Cortex of kidney (tissue), 1 donor: Measurements from ENCODE around the gene ARHGAP12.

Source experiments
- DNase-seq: peaks from one replicate; lab custom pipeline; 2025; lab: John Stamatoyannopoulos, UW

The ARHGAP12 gene

DNA sequence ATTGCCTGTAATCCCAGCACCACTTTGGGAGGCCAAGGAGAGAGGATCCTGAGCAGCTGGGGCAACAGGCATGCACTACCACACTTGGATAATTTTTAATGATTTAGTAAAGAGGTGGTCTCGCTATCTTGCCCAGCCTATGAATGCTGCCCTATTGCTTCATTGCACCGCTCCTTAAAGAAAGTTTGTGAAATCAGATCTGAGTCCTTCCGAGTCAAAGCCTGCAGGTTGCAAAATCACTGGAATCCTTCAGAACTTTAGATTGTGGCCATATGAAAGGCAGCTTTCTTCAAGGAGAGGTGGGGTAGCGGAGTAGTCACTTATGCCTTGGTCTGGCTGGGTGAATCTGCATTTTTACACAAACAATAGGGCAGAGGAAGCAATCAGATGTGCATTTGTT is 166.3 kb downstream of the ARHGAP12 start:
- no peak for DNase-seq

DNA sequence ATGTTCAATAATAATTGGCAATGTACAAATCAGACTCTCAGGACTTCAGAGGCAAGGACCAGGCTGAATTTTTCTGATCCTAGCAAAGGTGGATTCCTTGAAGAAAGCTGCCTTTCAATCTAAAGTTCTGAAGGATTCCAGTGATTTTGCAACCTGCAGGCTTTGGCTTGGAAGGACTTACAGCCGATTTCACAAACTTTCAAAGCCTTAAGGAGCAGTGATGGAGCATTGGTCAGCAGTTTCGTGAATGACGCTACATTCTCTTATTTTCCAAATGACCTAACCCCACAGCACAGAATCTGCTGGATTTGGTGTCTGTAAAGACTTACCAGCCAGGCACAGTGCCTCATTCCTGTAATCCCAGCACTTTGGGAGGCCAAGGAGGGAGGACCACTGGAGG is 167.5 kb downstream of the ARHGAP12 start:
- no peak for DNase-seq

DNA sequence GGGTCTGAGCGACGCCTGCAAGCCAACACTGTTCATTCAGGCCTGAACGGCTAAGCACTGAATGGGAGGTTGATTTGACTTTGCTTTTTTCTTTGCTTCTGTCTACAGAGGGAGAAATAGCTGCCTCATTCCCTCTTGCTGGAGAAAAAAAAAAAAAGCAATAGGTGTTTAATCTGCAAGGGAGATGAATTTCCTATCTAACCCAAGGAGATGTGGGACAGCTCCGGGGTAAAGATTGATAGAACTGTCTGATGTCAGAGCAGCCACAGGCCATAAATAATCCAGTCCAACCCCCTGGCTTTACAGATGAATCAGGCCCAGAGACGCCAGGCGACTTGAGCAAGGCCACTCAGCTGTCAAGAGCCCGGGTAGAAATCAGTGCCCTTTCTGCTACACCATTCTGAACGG is 168.0 kb downstream of the ARHGAP12 start:
- DNase-seq: no peak

DNA sequence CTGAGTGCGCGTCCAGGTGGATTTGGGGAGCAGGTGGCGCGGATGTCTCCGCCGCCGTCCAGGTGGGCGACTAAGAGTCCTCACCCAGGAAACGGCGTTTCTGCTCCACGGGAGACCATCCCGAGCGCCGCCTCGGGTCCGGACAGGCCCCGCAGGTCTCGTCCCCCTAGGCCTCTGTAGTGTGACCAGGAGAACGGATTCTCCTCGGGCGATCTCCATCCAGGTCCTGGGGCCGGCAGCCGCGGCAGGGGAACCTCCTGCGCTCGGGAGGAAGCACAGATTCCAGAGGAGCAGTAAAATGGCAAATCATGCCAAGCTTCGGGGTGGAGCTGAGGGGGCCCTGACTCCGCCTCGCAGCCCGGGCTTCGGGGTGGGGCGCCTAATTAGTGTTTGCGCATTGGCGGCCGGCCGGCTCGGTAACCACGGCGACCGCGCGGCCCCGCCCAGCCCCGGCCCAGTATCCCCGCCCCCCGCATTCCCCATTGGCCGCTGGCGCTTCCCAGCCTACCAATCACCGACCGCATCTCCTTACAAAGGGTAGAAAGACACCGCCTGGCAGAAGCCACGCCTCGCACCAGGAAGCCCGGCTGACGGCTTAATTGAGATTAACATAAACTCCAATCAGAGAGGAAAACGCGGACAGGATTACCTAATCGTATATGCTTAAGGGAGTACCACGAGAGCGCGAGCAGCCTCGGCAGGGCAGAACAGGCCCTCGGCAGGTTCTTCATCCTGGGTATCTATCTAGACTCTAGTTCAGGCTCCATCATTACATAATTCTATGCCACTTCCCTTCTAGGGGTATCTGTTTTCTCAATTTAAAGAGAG is 168.6 kb downstream of the ARHGAP12 start:
- DNase-seq: peak; percentile 30

DNA sequence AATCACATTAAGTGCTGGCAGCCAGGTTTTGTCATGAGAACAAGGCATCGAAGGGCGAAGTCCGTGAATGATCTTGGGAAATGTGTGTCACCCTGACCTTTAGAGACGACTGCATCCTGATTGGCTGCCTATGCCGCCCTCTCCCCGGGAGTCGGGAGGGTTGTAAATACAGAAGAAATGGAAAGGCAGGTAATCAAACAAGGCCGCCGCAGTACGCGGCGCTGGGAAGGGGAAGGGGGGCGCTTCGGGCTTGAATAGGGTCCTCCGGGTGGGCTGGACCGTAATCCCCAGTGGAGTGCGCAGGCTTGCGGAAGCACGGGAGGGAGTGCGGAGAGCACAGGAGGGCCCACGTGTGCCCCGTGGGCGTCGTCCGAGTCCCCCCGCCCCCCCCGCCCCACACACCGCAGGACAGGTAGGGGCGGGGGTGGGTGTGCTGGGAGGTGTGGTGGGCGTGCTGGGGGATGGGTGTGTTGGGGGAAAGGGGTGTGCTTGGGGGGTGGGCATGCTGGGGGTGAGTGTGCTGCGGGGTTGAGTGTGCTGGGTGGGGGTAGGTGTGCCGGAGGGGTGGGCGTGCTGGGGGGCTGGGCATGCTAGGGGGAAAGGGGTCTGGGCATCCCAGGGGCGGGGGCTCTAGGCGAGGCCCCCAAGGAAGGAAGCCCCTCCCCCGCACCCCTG is 169.4 kb downstream of the ARHGAP12 start:
- DNase-seq: no peak

DNA sequence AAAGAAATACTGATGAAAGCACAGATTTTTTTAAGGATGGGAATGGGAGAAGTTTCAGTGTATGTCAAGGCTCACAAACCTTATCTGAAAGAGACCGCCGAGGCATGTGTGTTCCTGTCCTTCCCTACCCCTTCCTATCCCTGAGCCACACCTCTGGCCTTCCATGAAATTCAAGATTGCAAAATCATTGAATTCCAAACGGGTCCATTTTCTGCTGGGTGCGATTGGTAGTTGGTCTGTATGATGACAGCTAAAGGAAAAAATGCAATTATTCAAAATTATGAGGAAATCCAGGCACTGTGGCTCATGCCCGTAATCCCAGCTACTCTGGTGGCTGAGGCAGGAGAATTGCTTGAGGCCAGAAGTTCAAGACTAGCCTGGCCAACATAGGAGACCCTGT is 170.1 kb downstream of the ARHGAP12 start:
- DNase-seq: no peak

DNA sequence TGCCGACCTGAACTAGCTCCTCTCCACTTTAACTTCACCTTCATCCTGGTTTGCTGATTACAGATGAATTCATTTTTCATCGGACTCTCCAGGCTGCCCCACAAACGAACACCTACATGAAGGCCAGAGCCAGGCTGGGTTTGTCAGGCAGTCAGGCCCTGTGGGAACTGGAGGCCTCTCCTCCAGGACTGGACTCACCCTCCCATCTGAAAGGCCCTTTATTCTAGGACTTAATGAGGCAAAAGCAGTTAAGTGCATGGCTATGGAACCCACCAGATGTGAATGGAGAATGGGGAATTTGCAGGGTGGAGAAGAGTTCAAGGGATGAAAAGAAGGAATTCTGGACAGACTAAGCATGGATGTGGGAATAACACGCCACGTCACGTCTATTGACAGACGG is 170.8 kb downstream of the ARHGAP12 start:
- no peak for DNase-seq

DNA sequence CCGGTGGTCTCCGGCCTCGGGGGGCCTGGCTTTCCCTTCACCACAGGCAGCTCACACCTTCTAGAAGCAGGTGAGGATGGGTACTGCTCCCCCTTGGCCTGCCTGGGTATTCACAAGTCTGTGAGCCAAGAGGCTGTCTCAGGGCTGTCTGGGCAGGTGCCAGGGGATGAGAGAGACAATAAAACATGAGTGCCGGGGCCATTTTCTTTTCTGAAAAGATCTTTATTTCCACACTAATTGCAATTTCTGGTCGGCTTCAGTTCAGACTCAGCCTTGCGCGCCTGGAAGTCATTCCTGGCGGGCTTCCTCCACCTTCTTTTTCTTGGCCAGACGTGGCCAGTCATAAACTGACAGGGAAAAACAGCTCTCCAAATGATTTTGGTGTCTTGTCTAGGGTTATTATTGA is 171.2 kb downstream of the ARHGAP12 start:
- no peak for DNase-seq

DNA sequence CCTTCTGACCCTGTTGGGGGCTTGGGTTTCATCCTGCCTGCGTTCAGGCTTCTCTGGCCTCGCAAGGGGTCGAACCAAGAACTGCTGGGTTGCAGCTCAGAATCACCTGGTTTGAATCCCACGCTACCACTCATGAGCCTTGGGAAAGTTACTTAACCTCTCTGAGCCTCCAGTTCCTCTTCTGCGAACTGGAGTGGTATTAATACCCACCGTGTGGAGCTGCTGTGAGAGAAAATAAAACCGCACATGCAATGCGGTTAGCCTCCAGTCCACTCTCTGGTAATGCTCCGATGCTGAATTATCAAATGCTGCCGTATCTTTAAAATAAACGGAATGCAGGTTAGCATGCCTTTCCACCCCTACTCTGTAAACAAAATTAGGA is 171.9 kb downstream of the ARHGAP12 start:
- no peak for DNase-seq

DNA sequence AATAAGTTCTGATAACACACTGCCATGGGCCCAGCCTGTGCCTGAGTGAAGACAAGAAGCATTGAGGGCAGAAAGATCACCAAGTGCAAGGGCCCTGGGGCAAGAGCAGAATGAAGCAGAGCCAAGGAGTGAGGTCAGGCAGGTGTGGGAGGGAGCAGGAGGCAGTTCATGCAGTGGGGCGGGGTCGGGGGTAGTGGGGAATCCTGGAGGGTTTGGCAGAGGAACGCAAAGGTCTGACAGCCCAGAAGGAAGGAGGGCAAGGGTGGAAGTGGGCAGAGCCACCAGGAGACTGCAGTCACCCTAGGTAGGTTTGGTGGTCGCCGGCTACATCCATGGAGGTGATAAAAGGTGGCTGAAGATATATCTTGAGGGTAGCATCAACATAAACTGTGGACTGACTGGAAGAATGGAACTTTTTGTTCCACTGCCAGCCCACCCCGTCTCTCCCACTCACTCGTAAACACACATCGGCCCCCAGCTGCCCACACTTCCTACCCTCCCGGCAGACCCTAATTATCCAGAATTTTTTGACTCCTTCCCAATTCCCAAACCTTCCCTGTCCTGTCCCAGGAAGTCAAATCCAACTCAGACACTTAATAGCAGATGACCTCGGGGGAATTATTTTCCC is 172.4 kb downstream of the ARHGAP12 start:
- DNase-seq: no peak
